SH-SY5Y (cell line): Measurements from ENCODE around the gene NUP50.

Experiments used
- GATA2 ChIP-seq: IDR thresholded peaks from 2 replicates; pipeline ENCODE4 v1.6.1; 2011; ENCODE audit warnings: mild to moderate bottlenecking, low read depth, low read length
- GATA3 ChIP-seq: IDR thresholded peaks from 2 replicates; pipeline ENCODE4 v1.6.1; 2011; ENCODE audit warnings: low read depth, mild to moderate bottlenecking, low read length, moderate library complexity

DNA sequence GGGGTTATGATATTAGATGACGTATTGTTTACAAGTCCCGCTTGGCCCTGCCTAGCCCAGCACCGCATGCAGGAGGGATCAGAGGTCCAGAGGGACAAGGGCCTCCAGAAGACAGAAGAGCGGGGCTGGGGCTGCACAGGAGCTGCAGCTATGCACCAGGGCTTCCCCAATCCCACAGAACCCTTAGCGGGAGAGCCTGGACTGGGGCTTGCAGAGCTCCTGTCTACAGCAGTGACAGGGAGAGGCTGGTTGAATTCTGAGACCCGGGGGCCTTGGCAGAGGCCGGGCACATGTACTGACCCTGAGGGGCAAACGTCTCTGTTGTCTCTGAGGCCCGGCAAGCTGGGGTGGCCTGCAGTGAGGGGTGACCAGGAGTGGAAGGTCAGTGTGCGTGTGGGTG lies 70.1 kb downstream of the NUP50 start:
- TF ChIP-seq GATA2 (no peak), GATA3 (no peak)
